ENCODE data around the gene KASH5. TPM values are rescaled to one million over a fixed set of nuclear protein-coding genes. Genes with fewer than 3 reads are reported as not detected.

The KASH5 gene
- total RNA-seq, 1 experiment from 2014 or later = not detected

DNA sequence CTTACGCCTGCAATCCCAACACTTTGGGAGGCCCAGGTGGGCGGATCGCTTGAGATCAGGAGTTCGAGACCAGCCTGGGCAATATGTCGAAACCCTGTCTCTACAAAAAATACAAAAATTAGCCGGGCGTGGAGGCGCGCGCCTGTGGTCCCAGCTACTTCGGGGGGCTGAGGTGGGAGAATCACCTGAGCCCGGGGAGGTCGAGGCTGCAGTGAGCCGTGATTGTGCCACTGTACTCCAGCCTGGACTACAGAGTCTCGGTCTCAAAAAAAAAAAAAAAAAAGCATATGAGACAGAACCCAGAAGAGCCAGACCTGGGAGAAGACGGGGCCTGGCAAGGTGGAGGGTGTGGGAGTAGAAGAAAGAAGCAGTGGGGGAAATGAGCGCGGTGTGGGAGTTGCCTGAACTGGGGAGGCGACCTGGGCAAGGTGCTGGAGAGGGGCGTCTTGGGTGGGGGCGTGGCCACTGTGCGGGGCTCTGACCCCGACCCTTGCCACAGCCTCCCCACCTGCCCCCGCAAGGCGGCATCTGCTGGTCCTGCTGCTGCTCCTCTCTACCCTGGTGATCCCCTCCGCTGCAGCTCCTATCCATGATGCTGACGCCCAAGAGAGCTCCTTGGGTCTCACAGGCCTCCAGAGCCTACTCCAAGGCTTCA is 23.8 kb upstream of the KASH5 start:
- H3K27me3 ChIP-seq (ENCODE audit: low read length) = no peaks in the 10 kb centered on the region
- peaks cover 4% of the 10 kb centered on the region for H3K36me3 ChIP-seq (ENCODE audit: low read depth, low read length)
- intact Hi-C loops (cut with micrococcal nuclease) = no loop called here
- ATAC-seq = no peak
- peaks cover 6% of the 10 kb centered on the region; the same call in 1 of the 2 replicates for H3K79me2 ChIP-seq (ENCODE audit: low read length)
- peaks cover 11% of the 10 kb centered on the region for H3K4me1 ChIP-seq (ENCODE audit: insufficient read depth, low read length)
- ChIA-PET CTCF (no interaction called here), POLR2A (ENCODE audit: unreplicated experiment) (no interaction called here)
- no peaks in the 10 kb centered on the region for H4K20me1 ChIP-seq (ENCODE audit: low read length)
- peak overlapping the region; percentile 70 for H2AFZ ChIP-seq (ENCODE audit: low read length)
- no peaks in the 10 kb centered on the region for H3K9me2 ChIP-seq (replicated peaks; ENCODE audit: low read length)
- H3K9ac ChIP-seq (ENCODE audit: low read length) = no peak overlapping the region
- H3K4me2 ChIP-seq (ENCODE audit: low read length) = peak overlapping the region; percentile 72
- TF ChIP-seq EZH2phosphoT487 (IDR thresholded peaks at IDR 0.05; ENCODE audit: borderline replicate concordance, low read length) = no peak
- TF ChIP-seq, protein P1, sequence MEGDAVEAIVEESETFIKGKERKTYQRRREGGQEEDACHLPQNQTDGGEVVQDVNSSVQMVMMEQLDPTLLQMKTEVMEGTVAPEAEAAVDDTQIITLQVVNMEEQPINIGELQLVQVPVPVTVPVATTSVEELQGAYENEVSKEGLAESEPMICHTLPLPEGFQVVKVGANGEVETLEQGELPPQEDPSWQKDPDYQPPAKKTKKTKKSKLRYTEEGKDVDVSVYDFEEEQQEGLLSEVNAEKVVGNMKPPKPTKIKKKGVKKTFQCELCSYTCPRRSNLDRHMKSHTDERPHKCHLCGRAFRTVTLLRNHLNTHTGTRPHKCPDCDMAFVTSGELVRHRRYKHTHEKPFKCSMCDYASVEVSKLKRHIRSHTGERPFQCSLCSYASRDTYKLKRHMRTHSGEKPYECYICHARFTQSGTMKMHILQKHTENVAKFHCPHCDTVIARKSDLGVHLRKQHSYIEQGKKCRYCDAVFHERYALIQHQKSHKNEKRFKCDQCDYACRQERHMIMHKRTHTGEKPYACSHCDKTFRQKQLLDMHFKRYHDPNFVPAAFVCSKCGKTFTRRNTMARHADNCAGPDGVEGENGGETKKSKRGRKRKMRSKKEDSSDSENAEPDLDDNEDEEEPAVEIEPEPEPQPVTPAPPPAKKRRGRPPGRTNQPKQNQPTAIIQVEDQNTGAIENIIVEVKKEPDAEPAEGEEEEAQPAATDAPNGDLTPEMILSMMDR (conservative IDR thresholded peaks at IDR 0.05; ENCODE audit: low read depth, low read length) = no peak
- TF ChIP-seq EZH2 (IDR thresholded peaks at IDR 0.05; ENCODE audit: low read length, unreplicated experiment) = no peak
- H3K27ac ChIP-seq (ENCODE audit: low read length) = no peak overlapping the region
- peak overlapping the region; percentile 37 for H3K4me3 ChIP-seq (ENCODE audit: low read length)
- DNase-seq = no peak
- no TSS peak for BruUV-seq (replicated peaks)
- peaks cover 7% of the 10 kb centered on the region for H3K9me3 ChIP-seq (ENCODE audit: low read length)
- peaks cover 7% of the 10 kb centered on the region for H3F3A ChIP-seq (ENCODE audit: low read length, unreplicated experiment)

DNA sequence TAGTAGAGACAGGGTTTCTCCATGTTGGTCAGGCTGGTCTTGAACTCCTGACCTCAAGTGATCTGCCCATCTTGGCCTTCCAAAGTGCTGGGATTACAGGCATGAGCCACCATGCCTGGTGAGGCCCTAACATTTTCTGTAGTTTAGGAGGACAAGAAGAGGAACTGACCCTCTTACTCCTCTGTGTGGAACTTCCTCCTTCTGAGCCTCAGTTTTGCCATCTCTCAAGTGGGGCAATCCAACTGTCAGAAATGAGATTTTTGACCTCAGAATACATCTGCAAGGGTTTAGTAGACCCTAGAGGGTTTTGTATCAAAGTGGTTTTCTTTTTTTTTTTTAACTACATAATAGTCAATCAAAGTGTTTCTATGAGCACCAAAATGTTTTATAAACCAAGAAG is 21.9 kb upstream of the KASH5 start:
- Histone ChIP-seq H3K27me3 (ENCODE audit: low read length) (no peaks in the 10 kb centered on the region; the same call in 1 of the 2 replicates), H3K27ac (ENCODE audit: low read length) (no peak overlapping the region), H3K9ac (ENCODE audit: low read length) (no peak overlapping the region), H3K9me3 (ENCODE audit: low read length) (peaks cover 19% of the 10 kb centered on the region), H3K4me1 (ENCODE audit: insufficient read depth, low read length) (peaks cover 11% of the 10 kb centered on the region), H3K4me3 (ENCODE audit: low read length) (no peak overlapping the region), H3K79me2 (ENCODE audit: low read length) (peaks cover 6% of the 10 kb centered on the region; the same call in 1 of the 2 replicates), H4K20me1 (ENCODE audit: low read length) (no peaks in the 10 kb centered on the region), H3F3A (ENCODE audit: low read length, unreplicated experiment) (peaks cover 7% of the 10 kb centered on the region), H3K4me2 (ENCODE audit: low read length) (no peak overlapping the region), H2AFZ (ENCODE audit: low read length) (no peak overlapping the region), H3K9me2 (replicated peaks; ENCODE audit: low read length) (no peaks in the 10 kb centered on the region), H3K36me3 (ENCODE audit: low read depth, low read length) (no peaks in the 10 kb centered on the region)
- ATAC-seq (no peak), DNase-seq (no peak)
- ChIA-PET POLR2A (ENCODE audit: unreplicated experiment) (no interaction called here), CTCF (no interaction called here)
- no TSS peak for BruUV-seq (replicated peaks)
- TF ChIP-seq, protein P1 (conservative IDR thresholded peaks at IDR 0.05; ENCODE audit: low read depth, low read length) = no peak
- TF ChIP-seq EZH2phosphoT487 (IDR thresholded peaks at IDR 0.05; ENCODE audit: borderline replicate concordance, low read length) = no peak
- TF ChIP-seq EZH2 (IDR thresholded peaks at IDR 0.05; ENCODE audit: low read length, unreplicated experiment) = no peak
- intact Hi-C loops (cut with micrococcal nuclease) = no loop called here

DNA sequence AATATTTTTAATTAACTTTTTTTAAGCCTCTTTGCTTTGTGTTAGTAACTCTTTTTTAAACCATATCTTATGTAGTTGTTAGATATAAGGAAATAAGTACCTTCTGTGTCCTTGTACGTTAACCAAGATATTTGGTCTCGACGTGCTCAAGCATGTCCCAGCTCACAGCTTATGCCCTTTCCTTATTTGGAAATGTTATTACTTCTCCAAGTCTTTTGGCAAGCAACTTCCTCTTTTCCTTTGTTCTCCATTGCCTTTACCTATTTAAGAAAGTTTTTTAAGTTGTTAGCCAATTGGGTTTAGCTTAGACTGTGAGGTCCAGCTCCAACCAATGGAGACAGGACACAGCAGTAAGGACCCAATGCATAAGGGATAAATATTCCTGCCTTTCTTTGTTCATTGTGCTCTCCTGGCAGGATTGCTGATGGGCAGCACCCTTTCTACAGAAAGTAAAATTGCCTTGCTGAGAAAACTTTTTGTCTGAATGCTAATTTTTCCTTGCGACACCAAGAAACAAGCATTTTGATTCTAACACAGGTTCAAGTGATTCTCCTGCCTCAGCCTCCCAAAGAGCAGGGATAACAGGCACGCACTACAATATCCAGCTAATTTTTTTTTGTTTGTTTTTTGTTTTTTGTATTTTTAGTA is 19.2 kb upstream of the KASH5 start:
- Histone ChIP-seq H3K4me2 (ENCODE audit: low read length) (no peak overlapping the region), H2AFZ (ENCODE audit: low read length) (no peak overlapping the region), H3K36me3 (ENCODE audit: low read depth, low read length) (no peaks in the 10 kb centered on the region), H3K9ac (ENCODE audit: low read length) (no peak overlapping the region), H3K9me2 (replicated peaks; ENCODE audit: low read length) (no peaks in the 10 kb centered on the region), H3K27ac (ENCODE audit: low read length) (no peak overlapping the region), H3K4me3 (ENCODE audit: low read length) (no peak overlapping the region), H3K79me2 (ENCODE audit: low read length) (no peaks in the 10 kb centered on the region), H3K9me3 (ENCODE audit: low read length) (peaks cover 19% of the 10 kb centered on the region), H3K27me3 (ENCODE audit: low read length) (no peaks in the 10 kb centered on the region; the same call in 1 of the 2 replicates), H3K4me1 (ENCODE audit: insufficient read depth, low read length) (peaks cover 2% of the 10 kb centered on the region; the same call in 1 of the 2 replicates), H3F3A (ENCODE audit: low read length, unreplicated experiment) (no peaks in the 10 kb centered on the region), H4K20me1 (ENCODE audit: low read length) (no peaks in the 10 kb centered on the region)
- CTCF ChIA-PET = no interaction called here
- DNase-seq = no peak
- no peak for TF ChIP-seq EZH2phosphoT487 (IDR thresholded peaks at IDR 0.05; ENCODE audit: borderline replicate concordance, low read length)
- TF ChIP-seq EZH2 (IDR thresholded peaks at IDR 0.05; ENCODE audit: low read length, unreplicated experiment) = no peak
- TF ChIP-seq, protein P1 (conservative IDR thresholded peaks at IDR 0.05; ENCODE audit: low read depth, low read length) = no peak
- intact Hi-C loops (cut with micrococcal nuclease) = no loop called here
- POLR2A ChIA-PET (ENCODE audit: unreplicated experiment) = no interaction called here
- no peak for ATAC-seq
- no TSS peak for BruUV-seq (replicated peaks)

All from PC-3 (cell line).